DND-41 (cell line): ENCODE measurements around the gene DISC1.

Experiments
- EZH2 ChIP-seq: IDR thresholded peaks from 3 replicates; pipeline ENCODE4 v1.6.1; 2012; ENCODE audit warnings: borderline replicate concordance, low read depth, mild to moderate bottlenecking, moderate library complexity, low read length, inconsistent platforms; ENCODE audit not compliant: severe bottlenecking
- TF ChIP-seq, protein P1 (sequence below): IDR thresholded peaks from 2 replicates; pipeline ENCODE4 v1.5.1; 2012; ENCODE audit warnings: borderline replicate concordance, low read length, moderate library complexity, mild to moderate bottlenecking; ENCODE audit not compliant: poor library complexity, severe bottlenecking; ENCODE audit errors: extremely low read depth

DNA sequence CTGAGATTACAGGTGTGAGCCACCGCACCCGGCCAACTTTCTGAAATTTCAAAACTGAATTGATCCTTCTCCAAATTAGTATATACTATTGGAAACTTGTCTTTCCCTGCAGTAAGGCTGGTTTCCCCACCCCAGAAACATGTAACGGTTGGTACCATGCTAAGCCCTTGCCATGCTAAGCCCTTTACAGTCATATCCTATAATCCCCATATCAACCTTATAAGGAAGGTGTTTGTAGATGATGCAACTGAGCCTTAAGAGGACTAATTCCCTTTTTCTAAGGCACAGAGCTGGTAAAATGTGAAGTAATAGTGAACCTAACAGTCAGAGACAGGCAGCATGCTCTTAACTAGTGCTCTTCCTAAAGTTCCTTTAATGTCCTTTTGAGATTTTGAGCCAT is 413.7 kb downstream of the DISC1 start:
- TF ChIP-seq, protein P1, sequence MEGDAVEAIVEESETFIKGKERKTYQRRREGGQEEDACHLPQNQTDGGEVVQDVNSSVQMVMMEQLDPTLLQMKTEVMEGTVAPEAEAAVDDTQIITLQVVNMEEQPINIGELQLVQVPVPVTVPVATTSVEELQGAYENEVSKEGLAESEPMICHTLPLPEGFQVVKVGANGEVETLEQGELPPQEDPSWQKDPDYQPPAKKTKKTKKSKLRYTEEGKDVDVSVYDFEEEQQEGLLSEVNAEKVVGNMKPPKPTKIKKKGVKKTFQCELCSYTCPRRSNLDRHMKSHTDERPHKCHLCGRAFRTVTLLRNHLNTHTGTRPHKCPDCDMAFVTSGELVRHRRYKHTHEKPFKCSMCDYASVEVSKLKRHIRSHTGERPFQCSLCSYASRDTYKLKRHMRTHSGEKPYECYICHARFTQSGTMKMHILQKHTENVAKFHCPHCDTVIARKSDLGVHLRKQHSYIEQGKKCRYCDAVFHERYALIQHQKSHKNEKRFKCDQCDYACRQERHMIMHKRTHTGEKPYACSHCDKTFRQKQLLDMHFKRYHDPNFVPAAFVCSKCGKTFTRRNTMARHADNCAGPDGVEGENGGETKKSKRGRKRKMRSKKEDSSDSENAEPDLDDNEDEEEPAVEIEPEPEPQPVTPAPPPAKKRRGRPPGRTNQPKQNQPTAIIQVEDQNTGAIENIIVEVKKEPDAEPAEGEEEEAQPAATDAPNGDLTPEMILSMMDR = no peak
- no peak for TF ChIP-seq EZH2
